RWPE2 (cell line): ENCODE measurements around the gene SMIM20.

Experiments used
- ATAC-seq: fragments of 200-7000 bp; cut with Tn5 transposase; 3 replicates; pipeline ENCODE4 v1.9.1; 2021; ENCODE audit warnings: low read depth
- DNase-seq: peaks from one replicate; pipeline ENCODE4 v3.0.0-alpha.2; 2020; ENCODE audit warnings: low spot score
- H3K27ac ChIP-seq: fragments of 450-650 bp; 2 replicates; pipeline ENCODE4 v1.5.1; 2017; ENCODE audit warnings: mild to moderate bottlenecking; ENCODE audit not compliant: poor library complexity, severe bottlenecking
- H3K27me3 ChIP-seq: fragments of 250-450 bp; sonication (Bioruptor Pico); 2 replicates; pipeline ENCODE4 v1.5.1; 2021; ENCODE audit warnings: mild to moderate bottlenecking, moderate library complexity; ENCODE audit not compliant: insufficient read depth, poor library complexity, severe bottlenecking
- H3K36me3 ChIP-seq: fragments of 250-450 bp; sonication (Bioruptor Pico); 2 replicates; pipeline ENCODE4 v1.5.1; 2020; ENCODE audit warnings: low read depth, mild to moderate bottlenecking, moderate library complexity
- H3K4me1 ChIP-seq: fragments of 250-450 bp; sonication (Bioruptor Pico); 2 replicates; pipeline ENCODE4 v1.5.1; 2021; ENCODE audit warnings: mild to moderate bottlenecking, moderate library complexity; ENCODE audit not compliant: insufficient read depth, poor library complexity, severe bottlenecking
- H3K4me3 ChIP-seq: fragments of 250-450 bp; sonication (Bioruptor Pico); 2 replicates; pipeline ENCODE4 v1.5.1; 2021; ENCODE audit warnings: mild to moderate bottlenecking, moderate library complexity; ENCODE audit not compliant: severe bottlenecking
- H3K9me3 ChIP-seq: fragments of 250-450 bp; sonication (Bioruptor Pico); 2 replicates; pipeline ENCODE4 v1.5.1; 2021; ENCODE audit warnings: mild to moderate bottlenecking, moderate library complexity; ENCODE audit not compliant: severe bottlenecking
- TF ChIP-seq, protein P1 (sequence below): fragments of 450-650 bp; IDR thresholded peaks from one replicate; pipeline ENCODE4 v1.5.1; 2017; ENCODE audit warnings: mild to moderate bottlenecking, moderate library complexity; ENCODE audit not compliant: poor library complexity, severe bottlenecking

The SMIM20 gene

DNA sequence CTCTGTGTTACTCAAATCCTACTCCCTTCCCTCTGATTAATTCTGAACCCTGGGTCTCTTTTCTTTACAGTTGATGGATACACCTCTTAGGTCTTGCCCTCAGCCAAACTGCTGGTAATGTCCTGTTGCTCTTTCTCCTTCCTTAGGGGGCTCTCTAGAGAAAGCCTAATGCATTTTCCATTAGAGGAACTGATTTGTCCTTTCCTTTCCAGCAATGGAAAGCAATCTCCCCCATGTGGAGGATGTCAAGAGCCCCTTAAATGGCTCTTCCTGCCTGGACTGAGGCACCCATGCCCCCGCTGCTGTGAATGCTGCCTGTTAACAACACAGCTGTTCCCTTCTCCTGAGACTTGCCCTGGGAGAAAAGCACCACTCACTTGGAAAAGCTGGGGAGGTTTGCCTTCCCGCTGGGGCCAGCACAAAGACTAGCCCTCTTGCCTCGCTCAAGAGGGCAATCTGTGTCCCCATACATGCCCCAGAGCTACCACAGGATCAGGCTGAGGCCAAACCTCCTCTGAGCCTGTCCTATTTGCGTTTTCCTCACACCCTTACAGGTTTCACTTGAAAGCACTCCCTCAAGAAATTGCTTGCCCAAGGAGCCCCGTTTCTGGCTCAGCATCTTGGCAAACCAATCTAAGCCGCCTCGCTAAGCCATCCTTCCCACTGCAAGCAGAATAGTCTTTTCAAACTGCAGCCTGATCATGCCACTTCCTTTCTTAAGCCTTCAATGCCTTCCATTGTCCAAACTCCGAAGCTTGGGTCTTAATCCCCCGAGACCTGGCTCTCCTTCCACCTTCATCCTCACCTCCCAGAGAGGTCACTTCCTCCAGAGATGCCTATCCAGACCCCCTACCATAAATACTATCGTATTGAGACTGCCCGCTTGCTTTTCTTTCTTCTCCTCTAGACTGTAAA, 23.2 kb upstream of the SMIM20 start:
- no peaks in the 10 kb centered on the region for H3K36me3 ChIP-seq
- no peaks in the 10 kb centered on the region for H3K9me3 ChIP-seq
- H3K27me3 ChIP-seq: no peaks in the 10 kb centered on the region
- no peak for ATAC-seq
- TF ChIP-seq, protein P1, sequence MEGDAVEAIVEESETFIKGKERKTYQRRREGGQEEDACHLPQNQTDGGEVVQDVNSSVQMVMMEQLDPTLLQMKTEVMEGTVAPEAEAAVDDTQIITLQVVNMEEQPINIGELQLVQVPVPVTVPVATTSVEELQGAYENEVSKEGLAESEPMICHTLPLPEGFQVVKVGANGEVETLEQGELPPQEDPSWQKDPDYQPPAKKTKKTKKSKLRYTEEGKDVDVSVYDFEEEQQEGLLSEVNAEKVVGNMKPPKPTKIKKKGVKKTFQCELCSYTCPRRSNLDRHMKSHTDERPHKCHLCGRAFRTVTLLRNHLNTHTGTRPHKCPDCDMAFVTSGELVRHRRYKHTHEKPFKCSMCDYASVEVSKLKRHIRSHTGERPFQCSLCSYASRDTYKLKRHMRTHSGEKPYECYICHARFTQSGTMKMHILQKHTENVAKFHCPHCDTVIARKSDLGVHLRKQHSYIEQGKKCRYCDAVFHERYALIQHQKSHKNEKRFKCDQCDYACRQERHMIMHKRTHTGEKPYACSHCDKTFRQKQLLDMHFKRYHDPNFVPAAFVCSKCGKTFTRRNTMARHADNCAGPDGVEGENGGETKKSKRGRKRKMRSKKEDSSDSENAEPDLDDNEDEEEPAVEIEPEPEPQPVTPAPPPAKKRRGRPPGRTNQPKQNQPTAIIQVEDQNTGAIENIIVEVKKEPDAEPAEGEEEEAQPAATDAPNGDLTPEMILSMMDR: no peak
- no peak overlapping the region for H3K27ac ChIP-seq
- no peak overlapping the region for H3K4me3 ChIP-seq
- no peaks in the 10 kb centered on the region for H3K4me1 ChIP-seq
- no peak for DNase-seq

DNA sequence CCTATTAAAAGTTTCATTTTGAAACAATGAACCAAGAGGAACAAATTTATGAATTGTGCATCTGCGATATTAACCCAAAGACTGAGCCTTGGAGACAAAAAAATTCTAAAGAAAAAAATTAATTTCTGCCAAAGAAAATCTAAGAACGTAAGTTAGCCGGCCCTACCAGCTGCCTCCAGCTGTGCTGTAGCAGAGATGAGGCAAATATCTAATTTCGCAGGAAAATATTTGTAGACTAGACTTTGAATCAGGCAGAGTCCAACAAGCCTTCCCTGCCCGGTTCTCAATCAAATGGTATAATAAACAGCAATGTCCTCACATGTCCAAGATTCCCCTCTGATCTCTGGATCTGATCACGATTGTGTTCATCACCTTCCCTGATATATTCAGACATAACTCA, 21.2 kb upstream of the SMIM20 start:
- H3K9me3 ChIP-seq: no peaks in the 10 kb centered on the region
- no peak overlapping the region for H3K27ac ChIP-seq
- DNase-seq: no peak
- no peak for ATAC-seq
- H3K36me3 ChIP-seq: no peaks in the 10 kb centered on the region
- no peaks in the 10 kb centered on the region for H3K27me3 ChIP-seq
- no peaks in the 10 kb centered on the region for H3K4me1 ChIP-seq
- TF ChIP-seq, protein P1: no peak
- H3K4me3 ChIP-seq: no peak overlapping the region

DNA sequence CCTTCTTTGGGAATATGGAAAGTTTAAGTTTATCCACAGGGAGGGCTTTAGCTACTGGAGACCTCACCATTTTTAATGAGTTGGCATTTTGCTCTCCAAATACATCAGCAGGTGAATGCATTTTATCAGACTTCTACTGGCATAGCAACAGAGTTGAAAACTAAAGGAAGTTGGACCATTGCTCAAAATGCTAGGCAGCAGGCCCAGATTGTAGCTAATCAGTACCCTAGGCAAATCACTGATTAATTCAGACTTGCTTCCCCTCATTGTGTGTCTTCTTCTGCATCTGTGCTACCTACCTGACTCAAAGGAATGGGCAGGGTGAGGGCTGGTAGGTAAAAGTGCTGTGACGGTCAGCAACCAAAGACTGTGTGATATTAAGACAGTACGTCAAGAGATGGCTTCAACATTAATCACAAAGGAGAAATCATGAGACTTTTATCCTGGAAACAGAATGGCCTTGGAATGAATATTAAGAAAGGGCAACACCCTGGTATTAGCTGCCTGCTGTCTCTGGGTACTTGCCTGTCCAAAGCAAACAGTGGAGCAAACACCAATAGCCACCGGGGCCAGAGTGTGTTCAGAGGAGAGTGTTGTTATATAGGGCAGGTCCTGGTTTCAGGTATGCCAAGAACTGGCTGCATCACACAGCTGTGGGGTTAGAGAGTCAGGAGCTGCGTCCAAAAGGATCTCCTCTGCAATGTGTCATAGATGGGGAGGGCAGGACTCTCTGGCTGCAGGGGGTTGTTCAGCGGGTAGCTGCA, 17.1 kb upstream of the SMIM20 start:
- H3K27ac ChIP-seq: no peak overlapping the region
- no peak for DNase-seq
- H3K4me1 ChIP-seq: no peaks in the 10 kb centered on the region
- no peak for ATAC-seq
- TF ChIP-seq, protein P1: no peak
- H3K4me3 ChIP-seq: no peak overlapping the region
- no peaks in the 10 kb centered on the region for H3K9me3 ChIP-seq
- no peaks in the 10 kb centered on the region for H3K27me3 ChIP-seq
- H3K36me3 ChIP-seq: no peaks in the 10 kb centered on the region

DNA sequence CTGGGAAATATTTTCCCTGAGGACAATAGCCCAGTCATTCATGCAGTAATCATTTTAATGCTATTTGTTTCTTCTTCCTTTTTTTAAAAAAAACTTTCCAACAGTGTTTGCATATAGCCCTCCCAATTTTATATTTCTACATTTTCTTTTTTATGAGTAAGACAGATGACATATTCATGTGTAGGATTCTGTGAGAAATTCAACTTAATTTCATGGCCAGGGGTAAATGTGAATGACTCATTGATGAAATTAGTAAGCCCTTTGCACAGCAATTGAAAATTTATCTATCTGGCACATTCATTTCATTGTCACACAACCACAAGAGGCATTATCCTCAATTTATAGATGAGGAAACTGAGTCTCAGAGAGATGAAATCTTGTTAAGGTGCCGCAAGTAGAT, 13.7 kb upstream of the SMIM20 start:
- Histone ChIP-seq H3K36me3 (no peaks in the 10 kb centered on the region), H3K27me3 (no peaks in the 10 kb centered on the region), H3K27ac (no peak overlapping the region), H3K4me3 (no peak overlapping the region), H3K4me1 (no peaks in the 10 kb centered on the region), H3K9me3 (no peaks in the 10 kb centered on the region)
- DNase-seq (no peak), ATAC-seq (no peak)
- TF ChIP-seq, protein P1: no peak
